PC-9 (cell line): ENCODE measurements around the gene RELCH. TPM values are rescaled to one million over a fixed set of nuclear protein-coding genes. Genes with fewer than 3 reads are reported as not detected.

Experiments
- BruUV-seq: library from RNA; stranded (reverse); fragments of 400-500 nt; replicated peaks from 2 replicates; lab custom pipeline; 2021; lab: Mats Ljungman, UMichigan
- CTCF ChIA-PET: fragments of 300-600 bp; sonication (Branson Sonifier 250); formaldehyde crosslinking; loops from one replicate; lab custom pipeline; 2022; ENCODE audit warnings: antibody characterized with exemption; lab: Charles Lee
- POLR2A ChIA-PET: fragments of 300-600 bp; sonication (Branson Sonifier 250); formaldehyde crosslinking; loops from one replicate; lab custom pipeline; 2022; ENCODE audit warnings: antibody characterized with exemption; ENCODE audit not compliant: unreplicated experiment; lab: Charles Lee
- DNase-seq, 2 experiments: peaks; one replicate each; pipeline versions ENCODE4 v3.0.0 to v3.0.0-alpha.2; 2015 to 2022; ENCODE audit warnings: mixed read lengths in 1 of 2
- H2AFZ ChIP-seq: fragments of 200-600 bp; sonication (generic); 2 replicates; pipeline ENCODE4 v1.8.1; 2017; ENCODE audit warnings: antibody characterized with exemption
- H3F3A ChIP-seq: fragments of 200-600 bp; sonication (generic); 2 replicates; pipeline ENCODE4 v1.8.1; 2017; ENCODE audit warnings: antibody characterized with exemption, mild to moderate bottlenecking, low read depth; ENCODE audit not compliant: insufficient read depth
- H3K27ac ChIP-seq: fragments of 200-600 bp; sonication (generic); 2 replicates; pipeline ENCODE4 v1.6.1; 2016; ENCODE audit warnings: mixed run types
- H3K27me3 ChIP-seq: fragments of 200-600 bp; sonication (generic); 2 replicates; pipeline ENCODE4 v1.6.1; 2016; ENCODE audit warnings: low read depth, mixed run types; ENCODE audit not compliant: insufficient read depth
- H3K36me3 ChIP-seq: fragments of 200-600 bp; sonication (generic); 2 replicates; pipeline ENCODE4 v1.6.1; 2016; ENCODE audit warnings: low read depth, mixed run types
- H3K4me1 ChIP-seq: fragments of 200-600 bp; sonication (generic); replicated peaks from 2 replicates; pipeline ENCODE4 v1.6.1; 2016; ENCODE audit warnings: mixed run types; ENCODE audit not compliant: insufficient read depth
- H3K4me2 ChIP-seq: fragments of 200-600 bp; sonication (generic); 2 replicates; pipeline ENCODE4 v1.6.1; 2017; ENCODE audit warnings: mixed run types
- H3K4me3 ChIP-seq: fragments of 200-600 bp; sonication (generic); 2 replicates; pipeline ENCODE4 v1.6.1; 2016; ENCODE audit warnings: mixed run types
- H3K79me2 ChIP-seq: fragments of 200-600 bp; sonication (generic); 2 replicates; pipeline ENCODE4 v1.6.1; 2017; ENCODE audit warnings: low read depth, mixed run types
- H3K9me2 ChIP-seq: fragments of 200-600 bp; sonication (generic); 2 replicates; pipeline ENCODE4 v1.8.1; 2017; ENCODE audit warnings: mild to moderate bottlenecking; ENCODE audit not compliant: insufficient read depth
- H3K9me3 ChIP-seq: fragments of 200-600 bp; sonication (generic); 2 replicates; pipeline ENCODE4 v1.8.1; 2016; ENCODE audit warnings: low read depth; ENCODE audit not compliant: insufficient read depth
- H4K20me1 ChIP-seq: fragments of 200-600 bp; sonication (generic); 2 replicates; pipeline ENCODE4 v1.8.1; 2017; ENCODE audit not compliant: insufficient read depth
- CTCF ChIP-seq: fragments of 200-600 bp; sonication (generic); conservative IDR thresholded peaks from 2 replicates; pipeline ENCODE4 v1.6.1; 2017; ENCODE audit warnings: mixed run types, antibody characterized with exemption, mild to moderate bottlenecking, moderate library complexity
- EZH2 ChIP-seq: fragments of 200-600 bp; sonication (generic); IDR thresholded peaks from 2 replicates; pipeline ENCODE4 v1.8.0; 2017; ENCODE audit warnings: antibody characterized with exemption, low read depth
- intact Hi-C: fragments of 100-400 bp; cut with micrococcal nuclease; formaldehyde crosslinking; loops from one replicate; pipeline ENCODE4 v1.10.0; 2022; ENCODE audit not compliant: unreplicated experiment
- total RNA-seq: library from RNA; stranded (reverse); gene quantifications from 2 replicates; pipeline ENCODE4 v1.2.3, GENCODE V29; 2021

Gene RELCH
- total RNA-seq, 1 experiment from 2014 or later: 20.1 TPM

- ChIA-PET POLR2A (no interaction called here), CTCF (no interaction called here)
- no peaks in the 10 kb centered on the region for H3K27me3 ChIP-seq
- DNase-seq: no peak
- 0 out of 2 replicates have a peak, but pooled peaks cover 4% of the 10 kb centered on the region for H3K9me2 ChIP-seq
- H3K4me3 ChIP-seq: no peak overlapping the region
- H3K9me3 ChIP-seq: no peaks in the 10 kb centered on the region
- peaks cover 5% of the 10 kb centered on the region for H3F3A ChIP-seq
- intact Hi-C loops: no loop called here
- H3K4me1 ChIP-seq: peaks cover 20% of the 10 kb centered on the region
- peaks cover 93% of the 10 kb centered on the region for H3K79me2 ChIP-seq
- H3K36me3 ChIP-seq: no peaks in the 10 kb centered on the region
- H3K4me2 ChIP-seq: no peak overlapping the region
- 0 out of 2 replicates have a peak, but pooled peaks cover 4% of the 10 kb centered on the region for H4K20me1 ChIP-seq
- H2AFZ ChIP-seq: no peak overlapping the region
- no TSS peak for BruUV-seq
- no peak overlapping the region for H3K27ac ChIP-seq
- TF ChIP-seq EZH2 (no peak), CTCF (no peak)
Observed at GRCh38 chr18:62205824-62206223, 18.8 kb downstream of the RELCH start.

GRCh38 chr18:62206593-62206992 lies 19.5 kb downstream of the RELCH start:
- Histone ChIP-seq H3F3A (peaks cover 2% of the 10 kb centered on the region), H4K20me1 (0 out of 2 replicates have a peak, but pooled peaks cover 2% of the 10 kb centered on the region), H3K27me3 (no peaks in the 10 kb centered on the region), H3K4me1 (peaks cover 13% of the 10 kb centered on the region), H3K79me2 (peaks cover 90% of the 10 kb centered on the region), H3K4me2 (no peak overlapping the region), H3K36me3 (no peaks in the 10 kb centered on the region), H3K9me3 (no peaks in the 10 kb centered on the region), H3K4me3 (no peak overlapping the region), H3K27ac (no peak overlapping the region), H3K9me2 (0 out of 2 replicates have a peak, but pooled peaks cover 4% of the 10 kb centered on the region), H2AFZ (no peak overlapping the region)
- no TSS peak for BruUV-seq
- intact Hi-C loops: no loop called here
- ChIA-PET POLR2A (no interaction called here), CTCF (no interaction called here)
- no peak for DNase-seq
- TF ChIP-seq CTCF: no peak
- TF ChIP-seq EZH2: no peak

- Histone ChIP-seq H3K79me2 (peaks cover 74% of the 10 kb centered on the region), H3F3A (no peaks in the 10 kb centered on the region), H3K27me3 (no peaks in the 10 kb centered on the region), H3K4me1 (no peaks in the 10 kb centered on the region), H4K20me1 (no peaks in the 10 kb centered on the region), H2AFZ (no peak overlapping the region), H3K36me3 (0 out of 2 replicates have a peak, but pooled peaks cover under 1% of the 10 kb centered on the region), H3K9me2 (0 out of 2 replicates have a peak, but pooled peaks cover 4% of the 10 kb centered on the region), H3K4me3 (no peak overlapping the region), H3K4me2 (no peak overlapping the region), H3K27ac (no peak overlapping the region), H3K9me3 (no peaks in the 10 kb centered on the region)
- CTCF ChIA-PET: no interaction called here
- POLR2A ChIA-PET: no interaction called here
- BruUV-seq: no TSS peak
- intact Hi-C loops: no loop called here
- no peak for TF ChIP-seq CTCF
- TF ChIP-seq EZH2: no peak
- DNase-seq: no peak
Observed at GRCh38 chr18:62209046-62209445, 22.0 kb downstream of the RELCH start.
